HepG2 (cell line): Measurements from ENCODE around the gene MFRP. TPM values are rescaled to one million over a fixed set of nuclear protein-coding genes. Genes with fewer than 3 reads are reported as not detected.
A peak's percentile ranks its signal among the peaks of the same experiment; 100 is the strongest.

Experiments
- DMAP1 ChIP-seq: IDR thresholded peaks from 2 replicates; pipeline ENCODE4 v1.6.1; 2016
- FOXA3 ChIP-seq: IDR thresholded peaks from 2 replicates; pipeline ENCODE4 v1.6.1; 2016; ENCODE audit warnings: missing genetic modification reagents, missing compliant biosample characterization
- HMGA1 ChIP-seq: sonication (generic); formaldehyde crosslinking; conservative IDR thresholded peaks from 2 replicates; pipeline ENCODE4 v1.4.0; 2020; ENCODE audit warnings: missing genetic modification reagents
- HOXA9 ChIP-seq: sonication (generic); formaldehyde crosslinking; IDR thresholded peaks from 2 replicates; pipeline ENCODE4 v1.8.1; 2022; ENCODE audit warnings: missing genetic modification reagents, mild to moderate bottlenecking, moderate library complexity, borderline replicate concordance
- MAFF ChIP-seq: IDR thresholded peaks from 2 replicates; pipeline ENCODE4 v1.6.1; 2011; ENCODE audit warnings: low read depth, low read length, improper control_type of control experiment
- NONO ChIP-seq, 2 experiments: fragments of 450-650 bp in 1 of 2; sonication (generic) in 1 of 2; formaldehyde crosslinking in 1 of 2; IDR thresholded peaks in 1 of 2; conservative IDR thresholded peaks in 1 of 2; 2 replicates each; pipeline versions ENCODE4 v1.6.1 to v1.8.0; 2017 to 2022; ENCODE audit warnings: mild to moderate bottlenecking in 1 of 2, missing genetic modification reagents in 1 of 2, moderate library complexity in 1 of 2
- SALL1 ChIP-seq: sonication (generic); formaldehyde crosslinking; IDR thresholded peaks from 2 replicates; pipeline ENCODE4 v1.8.0; 2022; ENCODE audit warnings: mild to moderate bottlenecking, missing genetic modification reagents
- SP1 ChIP-seq, 2 experiments: fragments of 450-650 bp in 1 of 2; sonication (generic) in 1 of 2; formaldehyde crosslinking in 1 of 2; IDR thresholded peaks; 2 replicates each; pipeline versions ENCODE4 v1.4.0 to v1.6.1; 2016 to 2020; ENCODE audit warnings: missing genetic modification reagents in 1 of 2
- STAT5B ChIP-seq: sonication (generic); formaldehyde crosslinking; IDR thresholded peaks from 2 replicates; pipeline ENCODE4 v1.4.0; 2020; ENCODE audit warnings: missing genetic modification reagents
- ZBTB21 ChIP-seq: sonication (generic); formaldehyde crosslinking; IDR thresholded peaks from 2 replicates; pipeline ENCODE4 v1.4.0; 2020; ENCODE audit warnings: missing genetic modification reagents
- ZFP36 ChIP-seq: fragments of 150-350 bp; IDR thresholded peaks from 2 replicates; pipeline ENCODE4 v1.6.1; 2018; ENCODE audit warnings: borderline replicate concordance, low read length, low read depth; ENCODE audit not compliant: partially characterized antibody
- ZNF350 ChIP-seq: sonication (generic); formaldehyde crosslinking; IDR thresholded peaks from 2 replicates; pipeline ENCODE4 v1.4.0; 2020; ENCODE audit warnings: mild to moderate bottlenecking, low read depth, missing genetic modification reagents, borderline replicate concordance
- ZNF446 ChIP-seq: sonication (generic); formaldehyde crosslinking; IDR thresholded peaks from 2 replicates; pipeline ENCODE4 v1.5.0; 2020; ENCODE audit warnings: mild to moderate bottlenecking, missing genetic modification reagents
- ZNF501 ChIP-seq: sonication (generic); formaldehyde crosslinking; IDR thresholded peaks from 2 replicates; pipeline ENCODE4 v1.5.1; 2020; ENCODE audit warnings: mild to moderate bottlenecking, moderate library complexity, missing genetic modification reagents
- ZNF879 ChIP-seq: sonication (generic); formaldehyde crosslinking; IDR thresholded peaks from 2 replicates; pipeline ENCODE4 v1.8.1; 2023; ENCODE audit warnings: missing genetic modification reagents
- polyA plus RNA-seq, 8 experiments: library from polyadenylated mRNA; depleted of rRNA in 3 of 8; stranded (reverse) in 7 of 8; unstranded in 1 of 8; fragments of >200 nt; fragmentation: Illumina TruSeq in 4 of 8; extraction: Trizol in 4 of 8; gene quantifications; 2 replicates each; pipeline versions ENCODE4 v1.2.1 to v1.2.3, GENCODE V29; 2011 to 2016; ENCODE audit warnings: low read depth in 4 of 8, missing spikeins in 1 of 8, mixed read lengths in 1 of 8; ENCODE audit not compliant: insufficient read depth in 1 of 8
- total RNA-seq, 5 experiments: library from RNA; depleted of rRNA; stranded (reverse); fragments of >200 nt; fragmentation: Illumina TruSeq; extraction: Trizol; gene quantifications; 2 replicates each; pipeline ENCODE4 v1.2.3, GENCODE V29; 2016; ENCODE audit warnings: low read depth in 1 of 5
- TF ChIP-seq, protein P1 (sequence below): sonication (generic); formaldehyde crosslinking; IDR thresholded peaks from 2 replicates; pipeline ENCODE4 v1.5.1; 2020; ENCODE audit warnings: mild to moderate bottlenecking, missing genetic modification reagents
- TF ChIP-seq, protein P2 (sequence below): sonication (generic); formaldehyde crosslinking; IDR thresholded peaks from 2 replicates; pipeline ENCODE4 v1.4.0; 2020; ENCODE audit warnings: missing genetic modification reagents
- TF ChIP-seq, protein P3 (sequence below): IDR thresholded peaks from 2 replicates; pipeline ENCODE4 v1.6.1; 2016; ENCODE audit warnings: mild to moderate bottlenecking
- TF ChIP-seq, protein P4 (sequence below): sonication (generic); formaldehyde crosslinking; conservative IDR thresholded peaks from 2 replicates; pipeline ENCODE4 v1.4.0; 2020; ENCODE audit warnings: missing genetic modification reagents

MFRP gene
- total and polyA plus RNA-seq, 2 of the 13 experiments (the other 11 are each of a cell fraction or from before 2014, with no cell fraction given): not detected

DNA sequence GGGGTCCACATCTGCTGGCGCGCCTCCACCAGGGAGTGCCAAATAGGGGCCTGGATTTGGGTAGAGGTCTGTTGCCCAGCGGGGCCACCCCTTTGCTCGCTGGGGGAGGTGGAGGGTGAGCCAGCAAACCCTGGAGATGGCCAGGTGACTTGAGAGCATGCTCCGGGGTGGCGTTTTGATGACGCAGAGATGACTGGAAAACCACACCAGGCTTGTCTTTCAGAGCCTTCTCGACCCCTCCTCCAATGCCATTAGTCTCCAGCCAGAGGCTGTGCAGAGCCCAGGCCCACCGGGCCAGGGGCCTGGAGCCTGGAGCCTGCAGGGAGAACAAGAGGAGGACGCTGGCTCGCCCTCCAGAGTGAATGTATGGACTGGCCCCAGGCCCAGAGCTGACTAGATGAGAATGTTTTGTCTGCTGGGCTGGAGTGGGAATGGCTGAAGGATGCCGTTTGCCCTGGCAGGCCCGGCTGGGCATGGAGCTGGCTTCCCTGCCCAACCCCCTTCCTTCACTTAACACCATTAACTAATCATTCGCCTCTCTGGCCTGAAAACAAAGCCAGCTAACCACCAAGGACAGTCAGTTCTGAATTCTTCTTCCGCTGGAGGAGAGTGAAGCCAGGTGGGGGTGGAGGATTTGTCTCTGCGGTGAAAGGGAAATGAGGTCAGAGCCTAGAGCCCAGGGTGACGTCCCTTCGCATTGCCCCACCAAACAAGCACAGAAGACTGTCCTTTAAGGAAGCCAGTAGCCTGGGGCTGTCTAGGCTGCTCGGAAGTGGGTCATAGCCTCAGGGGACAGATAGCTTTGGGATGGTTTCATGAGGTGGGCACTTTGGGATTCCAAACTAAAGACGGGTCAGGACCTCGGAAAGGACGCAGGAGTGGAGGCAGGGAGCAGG is 28.0 kb downstream of the MFRP start (continued):
- TF ChIP-seq SALL1 (CRISPR knock-in tag): peak; percentile 16; the same call in 1 of the 2 replicates
- TF ChIP-seq, protein P1, sequence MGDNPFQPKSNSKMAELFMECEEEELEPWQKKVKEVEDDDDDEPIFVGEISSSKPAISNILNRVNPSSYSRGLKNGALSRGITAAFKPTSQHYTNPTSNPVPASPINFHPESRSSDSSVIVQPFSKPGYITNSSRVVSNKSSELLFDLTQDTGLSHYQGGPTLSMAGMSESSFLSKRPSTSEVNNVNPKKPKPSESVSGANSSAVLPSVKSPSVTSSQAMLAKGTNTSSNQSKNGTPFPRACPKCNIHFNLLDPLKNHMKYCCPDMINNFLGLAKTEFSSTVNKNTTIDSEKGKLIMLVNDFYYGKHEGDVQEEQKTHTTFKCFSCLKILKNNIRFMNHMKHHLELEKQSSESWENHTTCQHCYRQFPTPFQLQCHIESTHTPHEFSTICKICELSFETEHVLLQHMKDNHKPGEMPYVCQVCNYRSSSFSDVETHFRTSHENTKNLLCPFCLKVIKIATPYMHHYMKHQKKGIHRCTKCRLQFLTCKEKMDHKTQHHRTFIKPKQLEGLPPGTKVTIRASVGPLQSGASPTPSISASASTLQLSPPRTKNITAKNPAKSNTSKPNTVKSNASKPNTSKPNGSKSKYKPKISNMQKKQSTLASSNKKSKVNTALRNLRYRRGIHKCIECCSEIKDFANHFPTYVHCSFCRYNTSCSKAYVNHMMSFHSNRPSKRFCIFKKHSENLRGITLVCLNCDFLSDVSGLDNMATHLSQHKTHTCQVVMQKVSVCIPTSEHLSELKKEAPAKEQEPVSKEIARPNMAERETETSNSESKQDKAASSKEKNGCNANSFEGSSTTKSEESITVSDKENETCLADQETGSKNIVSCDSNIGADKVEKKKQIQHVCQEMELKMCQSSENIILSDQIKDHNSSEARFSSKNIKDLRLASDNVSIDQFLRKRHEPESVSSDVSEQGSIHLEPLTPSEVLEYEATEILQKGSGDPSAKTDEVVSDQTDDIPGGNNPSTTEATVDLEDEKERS: no peak
- no peak; the same call in 1 of the 2 replicates for TF ChIP-seq FOXA3 (CRISPR knock-in tag)
- TF ChIP-seq HOXA9 (CRISPR knock-in tag): no peak
- TF ChIP-seq, protein P2, sequence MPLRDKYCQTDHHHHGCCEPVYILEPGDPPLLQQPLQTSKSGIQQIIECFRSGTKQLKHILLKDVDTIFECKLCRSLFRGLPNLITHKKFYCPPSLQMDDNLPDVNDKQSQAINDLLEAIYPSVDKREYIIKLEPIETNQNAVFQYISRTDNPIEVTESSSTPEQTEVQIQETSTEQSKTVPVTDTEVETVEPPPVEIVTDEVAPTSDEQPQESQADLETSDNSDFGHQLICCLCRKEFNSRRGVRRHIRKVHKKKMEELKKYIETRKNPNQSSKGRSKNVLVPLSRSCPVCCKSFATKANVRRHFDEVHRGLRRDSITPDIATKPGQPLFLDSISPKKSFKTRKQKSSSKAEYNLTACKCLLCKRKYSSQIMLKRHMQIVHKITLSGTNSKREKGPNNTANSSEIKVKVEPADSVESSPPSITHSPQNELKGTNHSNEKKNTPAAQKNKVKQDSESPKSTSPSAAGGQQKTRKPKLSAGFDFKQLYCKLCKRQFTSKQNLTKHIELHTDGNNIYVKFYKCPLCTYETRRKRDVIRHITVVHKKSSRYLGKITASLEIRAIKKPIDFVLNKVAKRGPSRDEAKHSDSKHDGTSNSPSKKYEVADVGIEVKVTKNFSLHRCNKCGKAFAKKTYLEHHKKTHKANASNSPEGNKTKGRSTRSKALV: peak; percentile 43; the same call in 1 of the 2 replicates
- TF ChIP-seq SP1 (IDR thresholded peaks at IDR 0.05): no peak
- TF ChIP-seq SP1 (CRISPR knock-in tag; IDR thresholded peaks at IDR 0.05): no peak
- TF ChIP-seq MAFF: no peak
- TF ChIP-seq STAT5B: no peak
- TF ChIP-seq ZFP36: no peak
- TF ChIP-seq, protein P3, sequence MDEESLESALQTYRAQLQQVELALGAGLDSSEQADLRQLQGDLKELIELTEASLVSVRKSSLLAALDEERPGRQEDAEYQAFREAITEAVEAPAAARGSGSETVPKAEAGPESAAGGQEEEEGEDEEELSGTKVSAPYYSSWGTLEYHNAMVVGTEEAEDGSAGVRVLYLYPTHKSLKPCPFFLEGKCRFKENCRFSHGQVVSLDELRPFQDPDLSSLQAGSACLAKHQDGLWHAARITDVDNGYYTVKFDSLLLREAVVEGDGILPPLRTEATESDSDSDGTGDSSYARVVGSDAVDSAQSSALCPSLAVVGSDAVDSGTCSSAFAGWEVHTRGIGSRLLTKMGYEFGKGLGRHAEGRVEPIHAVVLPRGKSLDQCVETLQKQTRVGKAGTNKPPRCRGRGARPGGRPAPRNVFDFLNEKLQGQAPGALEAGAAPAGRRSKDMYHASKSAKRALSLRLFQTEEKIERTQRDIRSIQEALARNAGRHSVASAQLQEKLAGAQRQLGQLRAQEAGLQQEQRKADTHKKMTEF: 0 out of 2 replicates have a peak, but pooled peaks have one; percentile 32
- TF ChIP-seq ZNF501 (CRISPR knock-in tag): 0 out of 2 replicates have a peak, but pooled peaks have one; percentile 7
- no peak for TF ChIP-seq HMGA1 (CRISPR knock-in tag)
- peak; percentile 96 for TF ChIP-seq ZBTB21 (CRISPR knock-in tag)
- TF ChIP-seq ZNF350: no peak; the same call in 1 of the 2 replicates
- TF ChIP-seq NONO (IDR thresholded peaks at IDR 0.05): no peak
- no peak for TF ChIP-seq NONO (CRISPR knock-in tag; conservative IDR thresholded peaks at IDR 0.05)
- TF ChIP-seq, protein P4, sequence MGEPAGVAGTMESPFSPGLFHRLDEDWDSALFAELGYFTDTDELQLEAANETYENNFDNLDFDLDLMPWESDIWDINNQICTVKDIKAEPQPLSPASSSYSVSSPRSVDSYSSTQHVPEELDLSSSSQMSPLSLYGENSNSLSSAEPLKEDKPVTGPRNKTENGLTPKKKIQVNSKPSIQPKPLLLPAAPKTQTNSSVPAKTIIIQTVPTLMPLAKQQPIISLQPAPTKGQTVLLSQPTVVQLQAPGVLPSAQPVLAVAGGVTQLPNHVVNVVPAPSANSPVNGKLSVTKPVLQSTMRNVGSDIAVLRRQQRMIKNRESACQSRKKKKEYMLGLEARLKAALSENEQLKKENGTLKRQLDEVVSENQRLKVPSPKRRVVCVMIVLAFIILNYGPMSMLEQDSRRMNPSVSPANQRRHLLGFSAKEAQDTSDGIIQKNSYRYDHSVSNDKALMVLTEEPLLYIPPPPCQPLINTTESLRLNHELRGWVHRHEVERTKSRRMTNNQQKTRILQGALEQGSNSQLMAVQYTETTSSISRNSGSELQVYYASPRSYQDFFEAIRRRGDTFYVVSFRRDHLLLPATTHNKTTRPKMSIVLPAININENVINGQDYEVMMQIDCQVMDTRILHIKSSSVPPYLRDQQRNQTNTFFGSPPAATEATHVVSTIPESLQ (CRISPR knock-in tag): no peak
- TF ChIP-seq DMAP1 (CRISPR knock-in tag): peak; percentile 41; the same call in 1 of the 2 replicates
- TF ChIP-seq ZNF446 (CRISPR knock-in tag): no peak
- no peak for TF ChIP-seq ZNF879 (CRISPR knock-in tag)
